Activated CD4-positive, alpha-beta T cell treated with anti-CD3 and anti-CD28 coated beads, Interleukin-2, amount 50 U/mL, for 16 hours (primary cell): ENCODE results near the gene STRBP.
"Not testable (repeated sequence)": the region's sequence is repeated elsewhere in the genome, so short reads cannot be mapped to it uniquely, and the experiment has no call there.

ENCODE experiments used
- DNase-seq: peaks from one replicate; pipeline ENCODE4 v3.0.0-alpha.2; 2020

The STRBP gene

DNA sequence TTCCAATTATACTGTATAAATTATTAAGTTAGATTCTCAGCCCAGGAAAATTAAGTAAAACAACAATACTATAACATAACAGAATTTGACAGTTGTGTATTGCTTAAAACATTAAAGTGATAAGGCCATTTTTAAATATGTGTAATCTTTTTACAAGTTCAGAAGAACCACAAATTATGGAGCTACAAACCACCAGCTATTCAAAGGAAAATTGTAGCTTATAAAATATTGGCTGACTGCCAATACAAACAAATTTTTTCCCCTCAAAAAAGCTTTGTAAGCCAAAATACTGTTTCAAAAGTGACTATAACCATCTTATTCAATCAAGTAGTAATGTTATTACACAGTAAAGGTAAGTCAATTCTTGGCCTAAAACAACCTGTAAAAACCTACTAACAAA is 21.9 kb downstream of the STRBP start:
- DNase-seq = no peak

GRCh38 chr9:123239726-123240125 is 28.7 kb downstream of the STRBP start:
- DNase-seq = no peak

- DNase-seq = no peak
Measured at GRCh38 chr9:123238365-123238764, 30.0 kb downstream of the STRBP start.

- no peak for DNase-seq
Measured at GRCh38 chr9:123237220-123237619, 31.2 kb downstream of the STRBP start.

GRCh38 chr9:123235448-123235847 is 32.9 kb downstream of the STRBP start:
- no peak for DNase-seq

GRCh38 chr9:123234853-123235252 is 33.5 kb downstream of the STRBP start:
- no peak for DNase-seq

- DNase-seq = no peak
Measured at GRCh38 chr9:123232332-123232731, 36.1 kb downstream of the STRBP start.

GRCh38 chr9:123231421-123231820 is 37.0 kb downstream of the STRBP start:
- no peak for DNase-seq

- DNase-seq = no peak
Measured at GRCh38 chr9:123228967-123229366, 39.4 kb downstream of the STRBP start.

DNA sequence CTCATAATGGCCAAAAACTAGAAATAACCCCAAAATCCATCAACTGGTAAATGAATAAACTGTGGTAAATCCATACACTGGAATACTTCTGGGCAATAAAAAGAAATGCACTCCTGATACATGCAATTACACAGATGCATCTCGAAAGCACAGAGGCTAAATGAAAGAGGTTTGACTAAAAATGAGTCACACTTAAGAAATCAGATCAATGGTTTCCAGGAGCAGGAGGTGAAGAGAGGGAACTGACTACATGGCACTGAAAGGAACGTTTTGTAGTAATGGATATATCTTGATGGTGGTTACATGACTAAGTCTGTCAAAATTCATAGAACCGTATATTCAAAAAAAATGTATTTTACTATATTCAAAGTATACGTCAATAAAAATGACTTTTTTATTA is 42.4 kb downstream of the STRBP start:
- DNase-seq = peak; percentile 56

DNA sequence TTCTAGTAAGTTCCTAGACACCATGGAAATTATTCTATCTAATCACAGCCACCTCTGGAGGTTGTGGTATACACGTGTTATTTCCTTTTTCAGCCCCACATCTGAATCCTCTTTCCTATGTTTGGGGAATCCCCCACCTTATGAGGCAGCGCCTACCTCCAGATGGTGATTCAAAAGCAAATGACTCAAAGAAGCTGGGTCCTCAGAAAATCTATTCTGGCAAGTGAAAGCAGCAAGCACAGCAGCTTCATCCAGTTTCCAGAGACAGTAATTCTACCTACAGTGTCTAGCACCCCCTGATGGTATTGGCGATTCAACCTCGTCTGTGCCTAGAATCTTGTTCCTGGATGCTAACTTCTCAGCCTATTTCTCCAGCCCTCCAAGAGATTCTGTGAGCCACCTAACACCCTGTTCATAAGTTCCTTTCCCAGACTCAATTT is 43.0 kb downstream of the STRBP start:
- DNase-seq = peak; percentile 88

DNA sequence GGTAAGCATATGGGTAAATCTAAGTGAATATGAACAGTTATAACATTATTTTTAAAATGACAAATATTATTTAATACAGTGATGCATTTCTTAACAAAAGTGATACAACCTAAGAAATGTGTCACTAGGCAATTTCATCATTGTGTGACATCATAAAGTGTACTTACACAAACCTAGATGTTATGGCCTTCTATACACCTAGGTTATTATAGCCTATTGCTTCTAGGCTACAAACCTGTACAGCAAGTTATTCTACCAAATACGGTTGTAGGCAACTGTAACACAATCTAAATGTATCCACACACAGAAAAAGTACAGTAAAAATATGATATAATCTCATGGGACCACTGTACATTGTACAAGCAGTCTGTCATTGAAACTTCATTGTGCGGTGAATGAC is 48.3 kb downstream of the STRBP start:
- no peak for DNase-seq

GRCh38 chr9:123218831-123219230 is 49.6 kb downstream of the STRBP start:
- no peak for DNase-seq

- no peak for DNase-seq
Measured at GRCh38 chr9:123217128-123217654, 51.2 kb downstream of the STRBP start.

DNA sequence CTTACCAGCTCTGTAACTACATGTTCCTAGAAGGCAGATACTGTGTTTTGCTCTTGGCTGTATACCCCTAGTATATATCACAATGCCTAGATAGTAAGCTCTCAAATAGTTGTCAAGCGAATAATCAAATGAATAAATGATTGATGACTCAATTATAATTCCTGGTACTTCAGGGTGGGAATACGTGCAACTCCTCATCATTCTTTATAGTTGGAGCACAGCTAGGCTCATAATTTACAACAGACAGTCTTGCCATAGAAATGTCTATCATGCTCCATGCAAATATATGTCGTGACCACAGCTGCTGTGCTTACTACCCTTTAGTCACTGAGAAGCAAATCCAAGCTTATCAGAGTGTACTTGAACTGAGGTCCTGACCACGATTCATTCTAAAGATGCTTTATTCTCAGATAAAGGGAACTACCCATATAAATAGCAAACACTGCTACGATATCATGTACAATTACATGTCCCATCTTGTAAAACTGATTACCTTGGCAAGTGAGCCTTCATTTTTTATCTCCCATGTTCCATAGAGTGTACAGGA is 52.1 kb downstream of the STRBP start:
- no peak for DNase-seq

- DNase-seq = no peak
Measured at GRCh38 chr9:123211081-123211480, 57.3 kb downstream of the STRBP start.

GRCh38 chr9:123208626-123209174 is 59.7 kb downstream of the STRBP start:
- no peak for DNase-seq

DNA sequence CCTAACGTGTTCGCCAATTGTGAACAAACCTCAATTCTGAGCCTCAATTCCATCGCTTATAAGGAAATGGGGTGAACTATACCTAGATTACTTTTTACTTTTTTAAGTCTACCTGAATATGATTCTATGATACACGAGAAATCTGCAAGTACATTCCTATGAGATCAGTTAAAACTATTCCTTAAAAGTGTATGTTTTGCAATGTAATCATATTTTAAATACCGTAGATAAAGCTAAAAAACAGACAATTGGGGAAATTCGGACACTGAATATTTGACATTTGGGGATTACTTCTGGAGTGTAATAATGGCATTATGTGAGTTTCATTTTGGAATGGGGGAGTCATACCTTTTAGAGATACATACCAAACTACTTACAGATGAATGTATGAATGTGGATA is 62.3 kb downstream of the STRBP start:
- no peak for DNase-seq

DNA sequence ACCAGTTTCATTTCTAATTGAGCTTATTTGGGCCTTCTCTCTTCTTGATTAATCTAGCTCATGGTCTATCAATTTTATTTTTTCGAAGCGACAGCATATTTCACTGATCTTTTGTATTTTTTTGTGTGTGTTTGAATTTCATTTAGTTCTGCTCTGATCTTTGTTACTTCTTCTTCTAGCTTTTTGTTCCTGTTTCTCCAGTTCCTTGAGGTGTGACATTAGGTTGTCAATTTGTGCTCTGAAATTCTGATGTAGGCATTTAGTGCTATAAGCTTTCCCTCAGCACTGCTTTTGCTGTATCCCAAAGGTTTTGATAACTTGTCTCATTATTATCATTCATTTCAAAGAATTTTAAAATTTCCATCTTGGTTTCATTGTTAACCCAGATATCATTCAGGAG is 67.3 kb downstream of the STRBP start:
- DNase-seq = no peak

- DNase-seq = not testable (repeated sequence)
Measured at GRCh38 chr9:123200469-123200868, 67.9 kb downstream of the STRBP start.

GRCh38 chr9:123196124-123196523 is 72.3 kb downstream of the STRBP start:
- no peak for DNase-seq

DNA sequence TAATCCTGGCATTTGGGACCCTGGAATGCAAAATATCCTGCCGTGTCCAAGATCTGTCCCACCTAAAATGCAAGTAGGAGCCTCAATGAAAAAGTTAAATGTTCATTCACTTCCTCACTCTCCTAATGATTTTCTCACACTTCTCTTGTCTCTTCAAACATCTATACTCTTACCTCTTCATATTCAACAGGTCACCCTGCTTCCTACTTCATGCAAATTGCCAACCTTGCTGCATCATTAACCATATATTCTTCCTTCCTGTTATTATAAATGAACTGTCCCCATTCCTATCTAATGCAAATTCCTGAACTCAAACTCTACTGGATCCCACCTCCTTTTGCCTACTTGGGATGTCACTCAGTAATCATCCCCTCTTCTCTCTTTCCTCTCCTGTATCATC is 74.4 kb downstream of the STRBP start:
- no peak for DNase-seq

- DNase-seq = no peak
Measured at GRCh38 chr9:123191680-123192079, 76.7 kb downstream of the STRBP start.

- no peak for DNase-seq
Measured at GRCh38 chr9:123191260-123191659, 77.1 kb downstream of the STRBP start.

DNA sequence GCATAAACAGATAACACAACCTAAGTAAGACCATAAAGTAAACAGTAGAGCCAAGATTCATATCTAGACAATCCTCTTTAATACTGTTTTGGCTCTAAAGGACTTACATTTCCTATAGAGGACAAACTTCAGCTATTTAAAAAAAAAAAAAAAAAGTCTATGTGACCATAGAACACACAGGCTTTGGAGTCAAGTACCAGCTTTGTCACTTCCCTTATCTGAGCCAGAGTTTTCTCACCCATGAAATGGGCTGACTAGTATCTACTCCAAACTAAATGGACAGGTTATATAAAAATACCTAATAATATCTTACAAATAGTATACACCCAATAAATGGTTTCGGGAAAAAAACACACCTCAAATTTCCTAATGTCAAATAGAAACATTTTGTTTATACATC is 81.3 kb downstream of the STRBP start:
- no peak for DNase-seq
